HepG2 (cell line): ENCODE data around the gene API5. TPM values are rescaled to one million over a fixed set of nuclear protein-coding genes. Genes with fewer than 3 reads are reported as not detected.
A peak's percentile ranks its signal among the peaks of the same experiment; 100 is the strongest.

Experiments used
- ATAC-seq: fragments of 200-7000 bp; cut with Tn5 transposase; 3 replicates; pipeline ENCODE4 v1.9.1; 2020; ENCODE audit warnings: mild to moderate bottlenecking, moderate library complexity
- Bru-seq: library from RNA; stranded (reverse); fragments of 400-500 nt; gene quantifications from one replicate; lab custom pipeline; 2021; lab: Mats Ljungman, UMichigan
- BruChase-seq, 2 experiments: library from RNA; stranded (reverse); fragments of 400-500 nt; gene quantifications; one replicate each; lab custom pipeline; 2021; lab: Mats Ljungman, UMichigan
- BruUV-seq: library from RNA; stranded (reverse); fragments of 400-500 nt; replicated peaks from 2 replicates; lab custom pipeline; 2021; lab: Mats Ljungman, UMichigan
- CTCF ChIA-PET: fragments of 300-600 bp; formaldehyde crosslinking; extraction: SDS; loops from one replicate; lab custom pipeline; 2021; ENCODE audit warnings: low total read pairs, inconsistent platforms, low intra/inter-chr PET ratio; lab: Yijun Ruan, JAX
- POLR2A ChIA-PET: fragments of 350-600 bp; sonication (Branson Sonifier 250); formaldehyde crosslinking; loops from one replicate; lab custom pipeline; 2020; ENCODE audit warnings: antibody characterized with exemption, inconsistent platforms; lab: Yijun Ruan, JAX
- DNase-seq: peaks from one replicate; pipeline ENCODE4 v3.0.0-alpha.2; 2015; ENCODE audit warnings: low spot score
- FAIRE-seq: peaks from 3 replicates; lab custom pipeline; 2011; peaks lifted over from hg19 to GRCh38; lab: Jason Lieb, UNC
- H2AFZ ChIP-seq: one replicate; pipeline ENCODE4 v1.6.1; 2011; ENCODE audit warnings: low read length, inconsistent platforms
- H3K27ac ChIP-seq: fragments of 300-600 bp; 3 replicates; pipeline ENCODE4 v1.8.0; 2011; ENCODE audit warnings: mixed run types, mild to moderate bottlenecking, mixed read lengths, low read length, inconsistent platforms; ENCODE audit not compliant: insufficient read depth; ENCODE audit errors: extremely low read length
- H3K27me3 ChIP-seq, 2 experiments: fragments of 200-600 bp in 1 of 2; 2 replicates in 1 of 2; 3 replicates in 1 of 2; pipeline versions ENCODE4 v1.6.0 to v1.8.0; 2011; ENCODE audit warnings: low read length in 2 of 2, mild to moderate bottlenecking in 2 of 2, moderate library complexity in 2 of 2, inconsistent platforms in 1 of 2; ENCODE audit not compliant: insufficient read depth in 2 of 2, control insufficient read depth in 1 of 2
- H3K36me3 ChIP-seq, 2 experiments: fragments of 200-600 bp in 1 of 2; replicated peaks in 1 of 2; 2 replicates in 1 of 2; 3 replicates in 1 of 2; pipeline versions ENCODE4 v1.5.1 to v1.8.0; 2011; ENCODE audit warnings: low read length in 2 of 2, inconsistent platforms in 1 of 2; ENCODE audit not compliant: insufficient read depth in 2 of 2, control insufficient read depth in 1 of 2
- H3K4me1 ChIP-seq: 2 replicates; pipeline ENCODE4 v1.5.1; 2012; ENCODE audit warnings: low read length, inconsistent platforms; ENCODE audit not compliant: insufficient read depth
- H3K4me2 ChIP-seq: 2 replicates; pipeline ENCODE4 v1.6.0; 2011; ENCODE audit warnings: low read depth, low read length, inconsistent platforms
- H3K4me3 ChIP-seq, 3 experiments: fragments of 200-600 bp in 1 of 3; sonication (generic), shearing (Covaris generic) in 1 of 3; replicated peaks in 1 of 3; 2 replicates each; pipeline ENCODE4 v1.5.1; 2011 to 2016; ENCODE audit warnings: low read length in 3 of 3, inconsistent platforms in 2 of 3, low read depth in 2 of 3, mild to moderate bottlenecking in 2 of 3, control low read depth in 1 of 3, mixed read lengths in 1 of 3; ENCODE audit not compliant: insufficient read depth in 1 of 3
- H3K79me2 ChIP-seq: one replicate; pipeline ENCODE4 v1.6.1; 2011; ENCODE audit warnings: low read length, inconsistent platforms; ENCODE audit not compliant: insufficient read depth
- H3K9ac ChIP-seq: 2 replicates; pipeline ENCODE4 v1.6.0; 2011; ENCODE audit warnings: mild to moderate bottlenecking, low read depth, low read length, inconsistent platforms; ENCODE audit not compliant: insufficient read depth
- H3K9me3 ChIP-seq: 2 replicates; pipeline ENCODE4 v1.5.1; 2012; ENCODE audit warnings: mild to moderate bottlenecking, low read length
- H4K20me1 ChIP-seq: 2 replicates; pipeline ENCODE4 v1.6.0; 2011; ENCODE audit warnings: inconsistent platforms, mild to moderate bottlenecking, low read length, moderate library complexity; ENCODE audit not compliant: insufficient read depth
- AKNA ChIP-seq: sonication (generic); formaldehyde crosslinking; IDR thresholded peaks from 2 replicates; pipeline ENCODE4 v1.4.0; 2020; ENCODE audit warnings: missing genetic modification reagents, borderline replicate concordance
- BCLAF1 ChIP-seq: fragments of 450-650 bp; IDR thresholded peaks from 2 replicates; pipeline ENCODE4 v1.6.1; 2017; ENCODE audit warnings: mild to moderate bottlenecking
- HHEX ChIP-seq: IDR thresholded peaks from 2 replicates; pipeline ENCODE4 v1.6.1; 2016; ENCODE audit warnings: control low read depth
- IKZF4 ChIP-seq: sonication (generic); formaldehyde crosslinking; IDR thresholded peaks from 2 replicates; pipeline ENCODE4 v1.5.1; 2020; ENCODE audit warnings: borderline replicate concordance, mild to moderate bottlenecking, low read depth, missing genetic modification reagents; ENCODE audit errors: not compliant biosample characterization
- NKX3-1 ChIP-seq: sonication (generic); formaldehyde crosslinking; IDR thresholded peaks from 2 replicates; pipeline ENCODE4 v1.5.0; 2020; ENCODE audit warnings: missing genetic modification reagents
- RFX1 ChIP-seq: fragments of 450-650 bp; IDR thresholded peaks from 2 replicates; pipeline ENCODE4 v1.6.1; 2017
- WGBS: methylation state at CpG from one replicate; pipeline ENCODE4 v1.1.6; 2017; ENCODE audit warnings: low lambda C conversion rate; 5-methylcytosine and 5-hydroxymethylcytosine counted together
- in situ Hi-C: cut with HindIII; loops from 2 replicates; pipeline ENCODE4 v1.10.0; 2017; ENCODE audit warnings: low pct_unique_long_range_greater_than_20kb; ENCODE audit not compliant: extremely low pct_ligation_motif_present
- intact Hi-C: fragments of 100-400 bp; cut with micrococcal nuclease; formaldehyde crosslinking; loops from one replicate; pipeline ENCODE4 v1.10.0; 2022; ENCODE audit not compliant: unreplicated experiment
- long read RNA-seq, 2 experiments: library from RNA in 1 of 2; library from polyadenylated mRNA in 1 of 2; stranded (forward) in 1 of 2; unstranded in 1 of 2; transcript quantifications; one replicate each; pipeline ENCODE4 v2.0.0, GENCODE V29; 2019 to 2022
- polyA minus RNA-seq, 3 experiments: library from RNA; depleted of rRNA, polyadenylated mRNA; stranded (reverse); fragments of >200 nt; gene quantifications; 2 replicates each; pipeline ENCODE4 v1.2.3, GENCODE V29; 2011; ENCODE audit warnings: low replicate concordance in 1 of 3
- polyA plus RNA-seq, 8 experiments: library from polyadenylated mRNA; depleted of rRNA in 3 of 8; stranded (reverse) in 7 of 8; unstranded in 1 of 8; fragments of >200 nt; fragmentation: Illumina TruSeq in 4 of 8; extraction: Trizol in 4 of 8; gene quantifications; 2 replicates each; pipeline versions ENCODE4 v1.2.1 to v1.2.3, GENCODE V29; 2011 to 2016; ENCODE audit warnings: low read depth in 4 of 8, missing spikeins in 1 of 8, mixed read lengths in 1 of 8; ENCODE audit not compliant: insufficient read depth in 1 of 8
- total RNA-seq, 5 experiments: library from RNA; depleted of rRNA; stranded (reverse); fragments of >200 nt; fragmentation: Illumina TruSeq; extraction: Trizol; gene quantifications; 2 replicates each; pipeline ENCODE4 v1.2.3, GENCODE V29; 2016; ENCODE audit warnings: low read depth in 1 of 5

API5 gene
- total RNA-seq (2016; rRNA removed; fragmentation: Illumina TruSeq; extraction: Trizol) (59.0 and 93.6 TPM in 2 replicates), polyA plus RNA-seq (2011; rRNA removed) (16.9 and 21.6 TPM in 2 replicates), polyA minus RNA-seq (2011; rRNA and poly(A)+ RNA removed; ENCODE audit: low replicate concordance) (18.1 and 48.4 TPM in 2 replicates), Bru-seq, nascent RNA (percentile 92 among the genes with signal in this experiment), BruChase-seq, experiment 1, labeled RNA remaining after a 6-hour chase (percentile 94 among the genes with signal in this experiment), BruChase-seq, experiment 2, labeled RNA remaining after a 2-hour chase (percentile 94 among the genes with signal in this experiment)
- 14.9 and 18.0 TPM in 2 replicates for total RNA-seq (2016; cell fraction: cytosol; rRNA removed; fragmentation: Illumina TruSeq; extraction: Trizol; ENCODE audit: low read depth)
- total RNA-seq (2016; cell fraction: insoluble cytoplasmic fraction; rRNA removed; fragmentation: Illumina TruSeq; extraction: Trizol) = 58.1 and 97.0 TPM in 2 replicates
- 21.3 and 21.8 TPM in 2 replicates for total RNA-seq (2016; cell fraction: membrane; rRNA removed; fragmentation: Illumina TruSeq; extraction: Trizol)
- 47.2 and 48.9 TPM in 2 replicates for total RNA-seq (2016; cell fraction: nucleus; rRNA removed; fragmentation: Illumina TruSeq; extraction: Trizol)
- polyA plus RNA-seq (2011; cell fraction: cytosol; rRNA removed) = 8.0 and 13.4 TPM in 2 replicates
- 14.5 and 15.1 TPM in 2 replicates for polyA plus RNA-seq (2011; cell fraction: nucleus; rRNA removed)
- 20.4 and 27.1 TPM in 2 replicates for polyA plus RNA-seq (2012)
- 2.4 and 3.1 TPM in 2 replicates for polyA plus RNA-seq (2016; cell fraction: cytosol; fragmentation: Illumina TruSeq; extraction: Trizol; ENCODE audit: low read depth)
- polyA plus RNA-seq (2016; cell fraction: insoluble cytoplasmic fraction; fragmentation: Illumina TruSeq; extraction: Trizol; ENCODE audit: low read depth) = 69.3 and 78.0 TPM in 2 replicates
- polyA plus RNA-seq (2016; cell fraction: membrane; fragmentation: Illumina TruSeq; extraction: Trizol; ENCODE audit: low read depth) = 9.6 and 10.0 TPM in 2 replicates
- polyA plus RNA-seq (2016; cell fraction: nucleus; fragmentation: Illumina TruSeq; extraction: Trizol; ENCODE audit: insufficient read depth, low read depth) = 42.9 and 47.9 TPM in 2 replicates
- polyA minus RNA-seq (2011; cell fraction: cytosol; rRNA and poly(A)+ RNA removed) = 19.2 and 24.3 TPM in 2 replicates
- 48.0 and 56.5 TPM in 2 replicates for polyA minus RNA-seq (2011; cell fraction: nucleus; rRNA and poly(A)+ RNA removed)
- long read RNA-seq, experiment 1, transcript API5-208 (14 exons, 1,868 nt) = minor isoform, 7 of 35 reads
- long read RNA-seq, experiment 1, transcript API5-201 (14 exons, 3,714 nt) = major isoform, 9 of 35 reads
- long read RNA-seq, experiment 1, partial matches to known transcripts = 7 of 35 reads
- long read RNA-seq, experiment 1, other reads (novel, unspliced or antisense) = 9 of 35 reads
- long read RNA-seq, experiment 2, partial matches to known transcripts = 2 of 52 reads
- long read RNA-seq, experiment 2, other reads (novel, unspliced or antisense) = 46 of 52 reads

GRCh38 chr11:43311791-43312607, at the start of gene API5:
Gene API5 (plus strand): TSS chr11:43311996. CDS start chr11:43312128, 132 bp downstream.
- Histone ChIP-seq H3K4me3 (peak within 1 kb of the TSS; percentile 91 to 97 (median 93)), H3K27me3 (no peaks in the 10 kb centered on the region), H3K9me3 (no peaks in the 10 kb centered on the region), H4K20me1 (peaks cover 17% of the 10 kb centered on the region), H3K4me1 (peaks cover 21% of the 10 kb centered on the region), H3K9ac (peak within 1 kb of the TSS; percentile 90), H2AFZ (peak within 1 kb of the TSS; percentile 78), H3K36me3 (peaks cover 1 to 3% of the 10 kb centered on the region in 2 experiments; a peak in 1 of 5 replicates), H3K27ac (peak within 1 kb of the TSS; percentile 83), H3K79me2 (peaks cover 50% of the 10 kb centered on the region), H3K4me2 (peak within 1 kb of the TSS; percentile 89)
- FAIRE-seq = peak; percentile 72
- ChIA-PET CTCF (interaction anchor here (1.0 kb wide), 1 partner anchor 107 kb away, joined by 3 read pairs; no protein-coding TSS in a partner anchor), POLR2A (interaction anchor here (0.7 to 2.4 kb wide), 9 partner anchors 9 to 368 kb away, joined by 3 to 36 read pairs (median 4); partner anchors contain the start of gene TTC17)
- ATAC-seq = peak; percentile 99
- intact Hi-C loops = loop anchor here (1.0 kb wide), 1 partner anchor 107 kb away; no protein-coding TSS in a partner anchor
- WGBS = 1% methylated on average over 22 of the region's 60 CpGs
- BruUV-seq = TSS peak; percentile 71
- in situ Hi-C loops = no loop called here
- DNase-seq = peak; percentile 89
- TF ChIP-seq HHEX (CRISPR knock-in tag) = no peak
- no peak for TF ChIP-seq IKZF4
- no peak for TF ChIP-seq RFX1
- no peak for TF ChIP-seq NKX3-1 (CRISPR knock-in tag)
- TF ChIP-seq AKNA (CRISPR knock-in tag) = no peak
- no peak for TF ChIP-seq BCLAF1
